22Rv1 (cell line): ENCODE measurements around the gene MXRA7.

Experiments used
- H3K27ac ChIP-seq: fragments of 450-650 bp; 2 replicates; pipeline ENCODE4 v1.5.1; 2017
- ZFX ChIP-seq: fragments of 450-650 bp; IDR thresholded peaks from 2 replicates; pipeline ENCODE4 v1.6.1; 2017; ENCODE audit warnings: antibody characterized with exemption, borderline replicate concordance
- TF ChIP-seq, protein P1 (sequence below): fragments of 450-650 bp; IDR thresholded peaks from 2 replicates; pipeline ENCODE4 v1.5.1; 2017; ENCODE audit warnings: mild to moderate bottlenecking

MXRA7 gene

DNA sequence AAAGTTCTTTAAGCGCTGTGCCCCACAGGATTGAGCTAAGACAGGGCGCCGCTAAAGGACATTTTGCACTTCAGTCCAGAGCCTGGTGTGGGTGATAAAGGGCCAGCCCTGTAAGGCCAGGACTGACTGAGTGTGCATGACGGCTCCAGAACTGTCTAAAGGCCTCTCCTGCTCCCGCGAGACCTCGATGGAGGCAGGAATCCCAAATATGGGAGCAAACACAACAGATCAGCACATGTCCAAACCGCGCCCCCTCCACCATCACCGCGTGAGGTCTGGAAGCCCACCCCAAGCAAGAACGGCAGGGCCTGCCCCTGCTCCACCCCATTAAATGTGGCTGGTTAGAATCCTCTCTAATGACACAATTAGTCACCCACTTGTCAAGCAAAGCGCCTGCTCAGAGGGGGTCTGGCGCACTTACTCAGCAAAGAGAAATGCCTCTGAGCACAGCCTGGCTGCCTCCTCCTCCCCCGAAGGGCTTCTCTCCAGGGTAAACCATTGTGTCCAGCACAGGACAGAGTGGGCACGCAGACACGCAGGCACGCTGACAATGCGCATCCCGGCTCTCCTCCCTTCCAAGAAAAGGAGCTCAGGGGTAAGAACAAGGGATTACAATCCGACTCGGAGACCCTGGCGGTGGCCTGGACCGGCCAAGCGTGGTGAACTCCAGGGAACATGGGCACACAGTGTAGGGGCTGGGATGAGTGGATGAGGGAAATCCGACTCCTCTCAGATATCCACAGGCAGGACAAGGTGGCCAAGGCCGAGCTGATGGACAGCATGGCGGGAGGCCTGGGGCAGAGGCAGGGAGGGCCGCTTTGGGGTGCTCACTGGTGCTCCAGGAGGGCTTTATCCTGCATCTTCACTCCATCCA lies 1.5 kb downstream of the MXRA7 start:
- no peak for TF ChIP-seq ZFX
- TF ChIP-seq, protein P1, sequence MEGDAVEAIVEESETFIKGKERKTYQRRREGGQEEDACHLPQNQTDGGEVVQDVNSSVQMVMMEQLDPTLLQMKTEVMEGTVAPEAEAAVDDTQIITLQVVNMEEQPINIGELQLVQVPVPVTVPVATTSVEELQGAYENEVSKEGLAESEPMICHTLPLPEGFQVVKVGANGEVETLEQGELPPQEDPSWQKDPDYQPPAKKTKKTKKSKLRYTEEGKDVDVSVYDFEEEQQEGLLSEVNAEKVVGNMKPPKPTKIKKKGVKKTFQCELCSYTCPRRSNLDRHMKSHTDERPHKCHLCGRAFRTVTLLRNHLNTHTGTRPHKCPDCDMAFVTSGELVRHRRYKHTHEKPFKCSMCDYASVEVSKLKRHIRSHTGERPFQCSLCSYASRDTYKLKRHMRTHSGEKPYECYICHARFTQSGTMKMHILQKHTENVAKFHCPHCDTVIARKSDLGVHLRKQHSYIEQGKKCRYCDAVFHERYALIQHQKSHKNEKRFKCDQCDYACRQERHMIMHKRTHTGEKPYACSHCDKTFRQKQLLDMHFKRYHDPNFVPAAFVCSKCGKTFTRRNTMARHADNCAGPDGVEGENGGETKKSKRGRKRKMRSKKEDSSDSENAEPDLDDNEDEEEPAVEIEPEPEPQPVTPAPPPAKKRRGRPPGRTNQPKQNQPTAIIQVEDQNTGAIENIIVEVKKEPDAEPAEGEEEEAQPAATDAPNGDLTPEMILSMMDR, result no peak
- no peak overlapping the region for H3K27ac ChIP-seq

GRCh38 chr17:76707985-76708807 lies 2.6 kb downstream of the MXRA7 start:
- no peak overlapping the region for H3K27ac ChIP-seq
- no peak for TF ChIP-seq ZFX
- TF ChIP-seq, protein P1, result no peak; the same call in 1 of the 2 replicates

- TF ChIP-seq, protein P1, result no peak
- no peak for TF ChIP-seq ZFX
- H3K27ac ChIP-seq, result no peak overlapping the region
These were observed 3.9 kb downstream of the MXRA7 start for GRCh38 chr17:76706817-76707216.

- no peak overlapping the region for H3K27ac ChIP-seq
- TF ChIP-seq, protein P1, result no peak
- no peak for TF ChIP-seq ZFX
These were observed 6.0 kb downstream of the MXRA7 start for GRCh38 chr17:76704805-76705204.

DNA sequence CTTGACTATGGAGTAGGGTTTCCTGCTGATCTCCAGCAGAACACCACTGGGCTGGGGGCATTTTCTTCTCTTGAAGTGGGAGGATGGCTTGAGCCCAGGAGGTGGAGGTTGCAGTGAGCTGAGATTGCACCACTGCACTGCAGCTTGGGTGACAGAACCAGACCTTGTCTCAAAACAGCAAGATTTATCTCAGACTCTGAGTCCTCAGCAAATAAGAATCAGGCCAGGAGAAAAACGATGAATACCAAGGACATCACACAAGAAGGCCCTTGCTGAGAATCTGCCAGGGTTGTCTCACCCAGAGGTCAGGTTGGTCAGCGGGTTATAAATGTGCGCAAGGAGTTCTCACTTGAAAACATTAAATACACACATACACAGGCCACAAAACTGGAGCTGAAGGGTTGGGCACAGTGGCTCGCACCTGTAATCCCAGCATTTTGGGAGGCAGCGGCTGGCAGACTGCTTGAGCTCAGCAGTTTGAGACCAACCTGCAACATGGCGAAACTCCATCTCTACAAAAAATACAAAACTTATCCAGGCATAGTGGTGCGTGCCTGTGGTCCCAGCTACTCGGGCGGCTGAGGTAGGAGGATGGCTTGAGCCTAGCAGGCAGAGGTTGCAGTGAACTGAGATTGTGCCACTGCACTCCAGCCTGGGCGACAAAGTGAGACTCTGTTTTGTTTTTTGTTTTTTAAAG lies 7.7 kb downstream of the MXRA7 start:
- H3K27ac ChIP-seq, result no peak overlapping the region
- TF ChIP-seq, protein P1, result no peak
- TF ChIP-seq ZFX, result no peak

DNA sequence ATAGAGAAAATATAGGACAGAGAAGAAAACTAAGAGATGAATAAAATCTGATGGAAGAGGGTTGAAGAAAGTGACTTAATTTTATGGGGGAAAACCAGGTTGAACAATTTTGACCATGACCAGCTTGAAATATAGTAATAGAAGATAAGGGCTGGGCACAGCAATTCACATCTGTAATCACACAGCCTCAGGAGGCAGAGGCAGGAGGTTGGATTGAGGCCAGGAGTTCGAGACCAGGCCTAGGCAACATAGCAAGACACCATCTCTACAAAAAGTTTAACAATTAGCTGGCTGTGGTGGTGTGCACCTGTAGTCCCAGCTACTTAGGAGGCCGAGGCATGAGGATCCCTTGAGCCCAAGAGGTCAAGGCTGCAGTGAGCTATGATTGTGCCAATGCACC lies 8.7 kb downstream of the MXRA7 start:
- no peak overlapping the region for H3K27ac ChIP-seq
- TF ChIP-seq, protein P1, result no peak
- no peak for TF ChIP-seq ZFX
